SK-N-SH treated with all-trans-retinoic acid at 6 μM for 48 hours (cell line): Measurements from ENCODE around the gene SPRED1.

Experiments
- ATAC-seq: fragments of 200-7000 bp; cut with Tn5 transposase; 3 replicates; pipeline ENCODE4 v1.9.1; 2020; ENCODE audit warnings: mild to moderate bottlenecking, moderate library complexity
- ARNTL ChIP-seq: fragments of 450-650 bp; formaldehyde crosslinking; IDR thresholded peaks from 2 replicates; pipeline ENCODE4 v1.5.0; 2020; ENCODE audit warnings: low read depth, mild to moderate bottlenecking, moderate library complexity, borderline replicate concordance
- BACH2 ChIP-seq: fragments of 250-450 bp; sonication (Bioruptor Pico); IDR thresholded peaks from 2 replicates; pipeline ENCODE4 v1.9.0; 2021; ENCODE audit warnings: mild to moderate bottlenecking, borderline replicate concordance
- CSDC2 ChIP-seq: fragments of 250-450 bp; sonication (Bioruptor Pico); IDR thresholded peaks from 2 replicates; pipeline ENCODE4 v1.5.0; 2020; ENCODE audit warnings: mild to moderate bottlenecking, moderate library complexity
- ESRRG ChIP-seq: fragments of 250-450 bp; sonication (Bioruptor Pico); IDR thresholded peaks from 2 replicates; pipeline ENCODE4 v1.6.1; 2021; ENCODE audit warnings: mild to moderate bottlenecking
- GLIS3 ChIP-seq: fragments of 250-450 bp; sonication (Bioruptor Pico); IDR thresholded peaks from 2 replicates; pipeline ENCODE4 v1.5.0; 2020; ENCODE audit warnings: mild to moderate bottlenecking, moderate library complexity
- ISL1 ChIP-seq: fragments of 250-450 bp; sonication (Bioruptor Pico); IDR thresholded peaks from 2 replicates; pipeline ENCODE4 v2.1.2; 2022; ENCODE audit warnings: mild to moderate bottlenecking, moderate library complexity
- PPARA ChIP-seq: fragments of 250-450 bp; sonication (Bioruptor Pico); IDR thresholded peaks from 2 replicates; pipeline ENCODE4 v1.5.0; 2020; ENCODE audit warnings: mild to moderate bottlenecking, borderline replicate concordance
- RARB ChIP-seq: fragments of 250-450 bp; sonication (Bioruptor Pico); IDR thresholded peaks from 2 replicates; pipeline ENCODE4 v1.8.0; 2021; ENCODE audit warnings: mild to moderate bottlenecking, moderate library complexity
- SNAI2 ChIP-seq: fragments of 250-450 bp; sonication (Bioruptor Pico); IDR thresholded peaks from 2 replicates; pipeline ENCODE4 v1.5.0; 2020; ENCODE audit warnings: mild to moderate bottlenecking, moderate library complexity
- TCF4 ChIP-seq: fragments of 250-450 bp; sonication (Bioruptor Pico); IDR thresholded peaks from 2 replicates; pipeline ENCODE4 v1.8.0; 2021; ENCODE audit warnings: mild to moderate bottlenecking, moderate library complexity, borderline replicate concordance
- TOX ChIP-seq: fragments of 250-450 bp; sonication (Bioruptor Pico); IDR thresholded peaks from 2 replicates; pipeline ENCODE4 v1.8.0; 2021; ENCODE audit warnings: mild to moderate bottlenecking, moderate library complexity, borderline replicate concordance
- ZC3H10 ChIP-seq: fragments of 250-450 bp; sonication (Bioruptor Pico); IDR thresholded peaks from 2 replicates; pipeline ENCODE4 v1.5.1; 2021; ENCODE audit warnings: mild to moderate bottlenecking, moderate library complexity
- ZFP3 ChIP-seq: fragments of 250-450 bp; sonication (Bioruptor Pico); IDR thresholded peaks from 2 replicates; pipeline ENCODE4 v1.5.0; 2020; ENCODE audit warnings: mild to moderate bottlenecking, moderate library complexity
- ZFP30 ChIP-seq: fragments of 450-650 bp; formaldehyde crosslinking; IDR thresholded peaks from 2 replicates; pipeline ENCODE4 v1.5.0; 2022; ENCODE audit warnings: mild to moderate bottlenecking, moderate library complexity
- ZNF565 ChIP-seq: fragments of 450-650 bp; formaldehyde crosslinking; conservative IDR thresholded peaks from 2 replicates; pipeline ENCODE4 v1.5.0; 2020; ENCODE audit warnings: low read depth, mild to moderate bottlenecking, moderate library complexity
- ZNF70 ChIP-seq: fragments of 450-650 bp; formaldehyde crosslinking; IDR thresholded peaks from 2 replicates; pipeline ENCODE4 v1.5.0; 2020; ENCODE audit warnings: mild to moderate bottlenecking, moderate library complexity
- ZNF8 ChIP-seq: fragments of 450-650 bp; formaldehyde crosslinking; IDR thresholded peaks from 2 replicates; pipeline ENCODE4 v1.5.0; 2020; ENCODE audit warnings: mild to moderate bottlenecking, moderate library complexity
- TF ChIP-seq, protein P1 (sequence below): fragments of 250-450 bp; sonication (Bioruptor Pico); IDR thresholded peaks from 2 replicates; pipeline ENCODE4 v1.8.0; 2021; ENCODE audit warnings: low read depth, mild to moderate bottlenecking, moderate library complexity, borderline replicate concordance
- TF ChIP-seq, protein P2 (sequence below): fragments of 250-450 bp; sonication (Bioruptor Pico); IDR thresholded peaks from 2 replicates; pipeline ENCODE4 v1.5.1; 2021; ENCODE audit warnings: mild to moderate bottlenecking, moderate library complexity
- TF ChIP-seq, protein P3 (sequence below): fragments of 250-450 bp; sonication (Bioruptor Pico); IDR thresholded peaks from 2 replicates; pipeline ENCODE4 v1.8.0; 2020; ENCODE audit warnings: mild to moderate bottlenecking, moderate library complexity, borderline replicate concordance
- TF ChIP-seq, protein P4 (sequence below): fragments of 250-450 bp; sonication (Bioruptor Pico); IDR thresholded peaks from 2 replicates; pipeline ENCODE4 v1.5.0; 2020; ENCODE audit warnings: mild to moderate bottlenecking, moderate library complexity
- TF ChIP-seq, protein P5 (sequence below): fragments of 250-450 bp; sonication (Bioruptor Pico); IDR thresholded peaks from 2 replicates; pipeline ENCODE4 v1.5.1; 2020; ENCODE audit warnings: low read depth, mild to moderate bottlenecking, moderate library complexity

SPRED1 gene

GRCh38 chr15:38389924-38390542 is 137.4 kb downstream of the SPRED1 start:
- no peak for TF ChIP-seq TCF4 (CRISPR knock-in tag)
- peak; percentile 89 for ATAC-seq

- TF ChIP-seq CSDC2 (no peak), TOX (CRISPR knock-in tag) (no peak), ZFP3 (no peak), PPARA (no peak), RARB (CRISPR knock-in tag) (no peak), ESRRG (CRISPR knock-in tag) (no peak), ZNF70 (no peak), TCF4 (CRISPR knock-in tag) (no peak), BACH2 (CRISPR knock-in tag) (no peak), SNAI2 (CRISPR knock-in tag) (no peak), ARNTL (CRISPR knock-in tag) (no peak), GLIS3 (CRISPR knock-in tag) (no peak), ZNF565 (CRISPR knock-in tag) (no peak)
- TF ChIP-seq, protein P1, sequence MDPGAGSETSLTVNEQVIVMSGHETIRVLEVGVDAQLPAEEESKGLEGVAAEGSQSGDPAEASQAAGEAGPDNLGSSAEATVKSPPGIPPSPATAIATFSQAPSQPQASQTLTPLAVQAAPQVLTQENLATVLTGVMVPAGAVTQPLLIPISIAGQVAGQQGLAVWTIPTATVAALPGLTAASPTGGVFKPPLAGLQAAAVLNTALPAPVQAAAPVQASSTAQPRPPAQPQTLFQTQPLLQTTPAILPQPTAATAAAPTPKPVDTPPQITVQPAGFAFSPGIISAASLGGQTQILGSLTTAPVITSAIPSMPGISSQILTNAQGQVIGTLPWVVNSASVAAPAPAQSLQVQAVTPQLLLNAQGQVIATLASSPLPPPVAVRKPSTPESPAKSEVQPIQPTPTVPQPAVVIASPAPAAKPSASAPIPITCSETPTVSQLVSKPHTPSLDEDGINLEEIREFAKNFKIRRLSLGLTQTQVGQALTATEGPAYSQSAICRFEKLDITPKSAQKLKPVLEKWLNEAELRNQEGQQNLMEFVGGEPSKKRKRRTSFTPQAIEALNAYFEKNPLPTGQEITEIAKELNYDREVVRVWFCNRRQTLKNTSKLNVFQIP = no peak
- TF ChIP-seq, protein P2, sequence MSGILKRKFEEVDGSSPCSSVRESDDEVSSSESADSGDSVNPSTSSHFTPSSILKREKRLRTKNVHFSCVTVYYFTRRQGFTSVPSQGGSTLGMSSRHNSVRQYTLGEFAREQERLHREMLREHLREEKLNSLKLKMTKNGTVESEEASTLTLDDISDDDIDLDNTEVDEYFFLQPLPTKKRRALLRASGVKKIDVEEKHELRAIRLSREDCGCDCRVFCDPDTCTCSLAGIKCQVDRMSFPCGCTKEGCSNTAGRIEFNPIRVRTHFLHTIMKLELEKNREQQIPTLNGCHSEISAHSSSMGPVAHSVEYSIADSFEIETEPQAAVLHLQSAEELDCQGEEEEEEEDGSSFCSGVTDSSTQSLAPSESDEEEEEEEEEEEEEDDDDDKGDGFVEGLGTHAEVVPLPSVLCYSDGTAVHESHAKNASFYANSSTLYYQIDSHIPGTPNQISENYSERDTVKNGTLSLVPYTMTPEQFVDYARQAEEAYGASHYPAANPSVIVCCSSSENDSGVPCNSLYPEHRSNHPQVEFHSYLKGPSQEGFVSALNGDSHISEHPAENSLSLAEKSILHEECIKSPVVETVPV = no peak
- TF ChIP-seq, protein P3, sequence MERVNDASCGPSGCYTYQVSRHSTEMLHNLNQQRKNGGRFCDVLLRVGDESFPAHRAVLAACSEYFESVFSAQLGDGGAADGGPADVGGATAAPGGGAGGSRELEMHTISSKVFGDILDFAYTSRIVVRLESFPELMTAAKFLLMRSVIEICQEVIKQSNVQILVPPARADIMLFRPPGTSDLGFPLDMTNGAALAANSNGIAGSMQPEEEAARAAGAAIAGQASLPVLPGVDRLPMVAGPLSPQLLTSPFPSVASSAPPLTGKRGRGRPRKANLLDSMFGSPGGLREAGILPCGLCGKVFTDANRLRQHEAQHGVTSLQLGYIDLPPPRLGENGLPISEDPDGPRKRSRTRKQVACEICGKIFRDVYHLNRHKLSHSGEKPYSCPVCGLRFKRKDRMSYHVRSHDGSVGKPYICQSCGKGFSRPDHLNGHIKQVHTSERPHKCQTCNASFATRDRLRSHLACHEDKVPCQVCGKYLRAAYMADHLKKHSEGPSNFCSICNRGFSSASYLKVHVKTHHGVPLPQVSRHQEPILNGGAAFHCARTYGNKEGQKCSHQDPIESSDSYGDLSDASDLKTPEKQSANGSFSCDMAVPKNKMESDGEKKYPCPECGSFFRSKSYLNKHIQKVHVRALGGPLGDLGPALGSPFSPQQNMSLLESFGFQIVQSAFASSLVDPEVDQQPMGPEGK = no peak
- ATAC-seq = no peak
Measured at GRCh38 chr15:38391191-38391590, 138.6 kb downstream of the SPRED1 start.

DNA sequence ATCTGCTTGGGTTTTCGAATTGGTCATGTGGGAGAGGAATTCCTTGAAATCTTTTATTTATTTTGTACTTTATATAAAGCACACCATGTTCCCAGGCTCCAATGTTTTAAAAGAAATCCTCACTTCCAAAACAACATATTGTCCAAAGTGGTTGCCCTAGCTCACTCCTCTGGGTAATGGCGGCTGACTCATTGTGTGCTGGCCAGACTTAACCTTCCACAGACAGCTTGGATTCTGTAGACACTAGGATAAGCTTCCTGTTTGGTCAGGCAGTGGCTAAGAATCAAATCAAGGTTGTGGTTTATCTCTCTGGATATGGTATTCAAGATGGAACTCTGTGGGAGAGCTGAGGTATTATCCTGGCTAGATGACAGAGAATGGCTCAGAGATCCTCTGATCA is 145.5 kb downstream of the SPRED1 start:
- TF ChIP-seq ZNF8 (CRISPR knock-in tag) (no peak), ISL1 (CRISPR knock-in tag) (no peak), ZC3H10 (CRISPR knock-in tag) (no peak), GLIS3 (CRISPR knock-in tag) (no peak), SNAI2 (CRISPR knock-in tag) (no peak), CSDC2 (no peak), RARB (CRISPR knock-in tag) (no peak)
- TF ChIP-seq, protein P4, sequence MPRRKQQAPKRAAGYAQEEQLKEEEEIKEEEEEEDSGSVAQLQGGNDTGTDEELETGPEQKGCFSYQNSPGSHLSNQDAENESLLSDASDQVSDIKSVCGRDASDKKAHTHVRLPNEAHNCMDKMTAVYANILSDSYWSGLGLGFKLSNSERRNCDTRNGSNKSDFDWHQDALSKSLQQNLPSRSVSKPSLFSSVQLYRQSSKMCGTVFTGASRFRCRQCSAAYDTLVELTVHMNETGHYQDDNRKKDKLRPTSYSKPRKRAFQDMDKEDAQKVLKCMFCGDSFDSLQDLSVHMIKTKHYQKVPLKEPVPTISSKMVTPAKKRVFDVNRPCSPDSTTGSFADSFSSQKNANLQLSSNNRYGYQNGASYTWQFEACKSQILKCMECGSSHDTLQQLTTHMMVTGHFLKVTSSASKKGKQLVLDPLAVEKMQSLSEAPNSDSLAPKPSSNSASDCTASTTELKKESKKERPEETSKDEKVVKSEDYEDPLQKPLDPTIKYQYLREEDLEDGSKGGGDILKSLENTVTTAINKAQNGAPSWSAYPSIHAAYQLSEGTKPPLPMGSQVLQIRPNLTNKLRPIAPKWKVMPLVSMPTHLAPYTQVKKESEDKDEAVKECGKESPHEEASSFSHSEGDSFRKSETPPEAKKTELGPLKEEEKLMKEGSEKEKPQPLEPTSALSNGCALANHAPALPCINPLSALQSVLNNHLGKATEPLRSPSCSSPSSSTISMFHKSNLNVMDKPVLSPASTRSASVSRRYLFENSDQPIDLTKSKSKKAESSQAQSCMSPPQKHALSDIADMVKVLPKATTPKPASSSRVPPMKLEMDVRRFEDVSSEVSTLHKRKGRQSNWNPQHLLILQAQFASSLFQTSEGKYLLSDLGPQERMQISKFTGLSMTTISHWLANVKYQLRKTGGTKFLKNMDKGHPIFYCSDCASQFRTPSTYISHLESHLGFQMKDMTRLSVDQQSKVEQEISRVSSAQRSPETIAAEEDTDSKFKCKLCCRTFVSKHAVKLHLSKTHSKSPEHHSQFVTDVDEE (CRISPR knock-in tag) = no peak
- TF ChIP-seq, all 23 proteins: peak for 0
- peak; percentile 95 for ATAC-seq

- TF ChIP-seq ZNF8 (CRISPR knock-in tag) = no peak
- no peak for TF ChIP-seq TCF4 (CRISPR knock-in tag)
- TF ChIP-seq GLIS3 (CRISPR knock-in tag) = no peak
- no peak for TF ChIP-seq ESRRG (CRISPR knock-in tag)
- TF ChIP-seq, protein P5, sequence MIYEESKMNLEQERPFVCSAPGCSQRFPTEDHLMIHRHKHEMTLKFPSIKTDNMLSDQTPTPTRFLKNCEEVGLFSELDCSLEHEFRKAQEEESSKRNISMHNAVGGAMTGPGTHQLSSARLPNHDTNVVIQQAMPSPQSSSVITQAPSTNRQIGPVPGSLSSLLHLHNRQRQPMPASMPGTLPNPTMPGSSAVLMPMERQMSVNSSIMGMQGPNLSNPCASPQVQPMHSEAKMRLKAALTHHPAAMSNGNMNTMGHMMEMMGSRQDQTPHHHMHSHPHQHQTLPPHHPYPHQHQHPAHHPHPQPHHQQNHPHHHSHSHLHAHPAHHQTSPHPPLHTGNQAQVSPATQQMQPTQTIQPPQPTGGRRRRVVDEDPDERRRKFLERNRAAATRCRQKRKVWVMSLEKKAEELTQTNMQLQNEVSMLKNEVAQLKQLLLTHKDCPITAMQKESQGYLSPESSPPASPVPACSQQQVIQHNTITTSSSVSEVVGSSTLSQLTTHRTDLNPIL = no peak
- no peak for TF ChIP-seq ZNF70
- TF ChIP-seq ZFP30 (CRISPR knock-in tag) = no peak
- TF ChIP-seq, all 23 proteins: peak for 0
- no peak; the same call in 2 of the 3 replicates for ATAC-seq
Measured at GRCh38 chr15:38401106-38401505, 148.5 kb downstream of the SPRED1 start.
